ENCODE results near the gene GJC1.
"Not testable (repeated sequence)": the region's sequence is repeated elsewhere in the genome, so short reads cannot be mapped to it uniquely, and the experiment has no call there.

Gene GJC1

GRCh38 chr17:44758414-44759085 lies 71.5 kb downstream of the GJC1 start, which contains the start of gene ADAM11:
Gene ADAM11, plus strand, starts transcription at chr17:44758988. Its CDS starts 212 bp downstream, at chr17:44759200.
- no peak for DNase-seq

- no peak for DNase-seq
Measured at GRCh38 chr17:44757918-44758413, 72.1 kb downstream of the GJC1 start.

DNA sequence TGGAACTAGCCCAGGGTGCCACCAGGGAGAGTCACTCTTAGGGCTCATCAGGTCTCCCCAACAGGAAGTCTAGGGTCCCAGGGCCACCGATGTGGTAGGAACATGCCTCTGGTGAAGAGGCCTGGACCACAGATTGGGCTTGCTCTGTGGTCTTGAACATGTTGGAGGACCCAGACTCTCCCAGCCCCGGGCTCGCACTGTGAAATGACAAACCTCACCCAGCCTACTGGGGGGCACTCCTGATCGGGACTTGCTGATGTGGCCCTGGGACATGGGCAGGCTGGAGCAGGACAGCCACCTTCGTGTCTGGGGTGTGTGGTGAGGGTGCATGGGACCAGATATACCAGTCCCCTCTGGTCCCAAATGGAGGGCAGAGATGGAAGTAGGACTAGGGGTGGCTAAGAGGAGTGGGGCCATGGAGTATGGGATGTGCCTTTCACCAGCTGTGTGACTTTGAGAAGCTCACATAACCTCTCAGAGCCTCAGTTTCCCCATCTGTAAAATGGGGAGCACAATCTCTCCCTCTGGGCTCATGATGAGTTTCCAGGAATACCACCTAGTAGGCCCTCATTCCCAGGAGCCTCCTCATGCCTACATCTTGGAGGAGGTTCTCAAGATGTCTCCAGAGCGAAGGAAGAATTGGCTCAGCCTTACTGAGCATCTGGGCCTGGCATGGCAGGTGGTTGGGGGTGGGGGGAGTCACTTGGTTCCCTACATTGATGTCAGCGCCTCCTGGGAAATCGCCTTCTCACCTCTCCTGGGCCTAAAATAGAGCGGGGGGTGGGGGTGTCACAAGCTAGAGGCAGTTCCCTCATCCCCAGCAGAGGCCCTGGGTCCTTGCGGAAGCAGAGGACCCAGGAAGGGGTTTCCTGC lies 72.8 kb downstream of the GJC1 start:
- no peak for DNase-seq

GRCh38 chr17:44755180-44755579 lies 74.9 kb downstream of the GJC1 start:
- not testable (repeated sequence) for DNase-seq

DNA sequence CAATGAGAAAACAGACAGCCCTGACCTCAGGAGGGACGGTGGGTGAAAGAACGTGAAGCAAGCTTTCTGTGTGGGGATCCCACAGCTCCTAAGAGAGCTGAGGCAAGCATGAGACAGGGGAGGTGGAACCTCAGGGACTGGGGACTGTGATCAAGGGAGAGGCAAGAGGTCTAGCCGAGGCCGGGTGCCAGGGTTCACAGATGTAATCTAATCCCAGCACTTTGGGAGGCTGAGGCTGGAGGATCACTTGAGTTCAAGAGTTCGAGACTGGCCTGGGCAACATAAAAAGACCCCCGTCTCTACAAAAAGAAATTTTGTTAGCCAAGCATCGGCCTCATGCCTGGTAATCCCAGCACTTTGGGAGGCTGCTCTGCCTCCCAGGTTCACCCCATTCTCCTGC lies 75.8 kb downstream of the GJC1 start:
- no peak for DNase-seq

DNA sequence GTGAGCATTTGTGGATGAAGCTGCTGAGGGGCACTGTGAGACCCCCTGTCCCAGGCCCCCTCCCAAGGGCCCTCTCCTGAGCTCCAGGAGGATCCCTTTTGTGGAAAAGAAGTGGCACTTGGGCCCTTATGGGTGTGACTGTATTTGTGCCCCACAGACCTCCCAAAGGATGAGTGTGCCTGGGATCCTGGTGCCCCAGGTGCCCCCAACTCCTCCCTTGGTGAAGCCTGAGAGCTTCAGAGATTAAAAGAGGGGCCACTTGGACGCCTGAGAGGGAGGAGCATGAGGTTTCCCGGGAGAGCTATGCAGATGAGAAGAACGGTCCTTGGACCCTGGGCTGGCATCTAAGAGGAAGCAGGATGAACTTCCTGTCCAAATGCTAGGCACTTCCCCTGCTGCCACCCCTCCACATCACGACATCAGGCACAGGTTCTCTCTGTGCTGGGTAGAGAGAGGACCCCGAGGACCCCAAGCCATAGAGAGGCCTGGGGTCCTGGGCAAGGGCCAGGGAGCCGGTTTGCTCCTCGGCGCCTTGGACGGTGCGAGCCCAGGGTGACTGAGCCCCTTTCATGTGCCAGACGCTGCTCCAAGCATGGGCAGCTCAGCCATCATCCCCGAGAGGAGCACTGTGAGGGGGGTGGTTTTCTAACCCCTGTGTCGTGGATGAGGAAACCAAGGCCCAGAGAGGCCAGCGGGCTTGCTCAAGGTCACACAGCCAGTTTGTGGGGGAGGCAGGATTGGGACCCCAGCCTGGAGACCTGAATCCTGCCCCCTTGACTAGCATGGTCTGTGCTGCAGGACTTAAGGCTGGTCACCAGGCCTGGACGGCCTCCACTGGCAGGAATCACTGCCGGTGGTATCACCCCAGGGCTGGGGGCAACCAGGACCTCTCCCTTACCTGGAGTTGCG lies 76.9 kb downstream of the GJC1 start:
- DNase-seq, result no peak

GRCh38 chr17:44751806-44752205 lies 78.3 kb downstream of the GJC1 start:
- no peak for DNase-seq

DNA sequence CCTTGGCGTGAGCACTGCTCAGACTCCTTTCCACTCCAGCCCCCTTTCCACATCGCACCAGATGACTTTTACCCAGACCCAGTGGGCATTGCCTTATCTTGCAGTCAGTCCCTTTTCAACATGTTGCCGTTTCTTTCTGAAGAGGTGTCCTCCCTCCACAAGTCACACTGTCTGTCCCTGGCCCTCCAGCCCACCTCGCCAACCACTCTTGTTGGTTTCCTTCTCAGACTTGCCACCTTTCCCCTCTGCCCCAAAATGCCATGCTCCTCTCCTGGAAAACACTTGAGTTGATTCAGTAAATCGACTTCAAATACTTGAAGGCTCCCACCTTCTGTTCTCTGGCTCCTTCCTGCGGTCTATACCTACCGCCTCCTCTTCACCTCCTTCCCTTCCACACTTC lies 78.8 kb downstream of the GJC1 start:
- no peak for DNase-seq

GRCh38 chr17:44749980-44750318 lies 80.1 kb downstream of the GJC1 start:
- no peak for DNase-seq

DNA sequence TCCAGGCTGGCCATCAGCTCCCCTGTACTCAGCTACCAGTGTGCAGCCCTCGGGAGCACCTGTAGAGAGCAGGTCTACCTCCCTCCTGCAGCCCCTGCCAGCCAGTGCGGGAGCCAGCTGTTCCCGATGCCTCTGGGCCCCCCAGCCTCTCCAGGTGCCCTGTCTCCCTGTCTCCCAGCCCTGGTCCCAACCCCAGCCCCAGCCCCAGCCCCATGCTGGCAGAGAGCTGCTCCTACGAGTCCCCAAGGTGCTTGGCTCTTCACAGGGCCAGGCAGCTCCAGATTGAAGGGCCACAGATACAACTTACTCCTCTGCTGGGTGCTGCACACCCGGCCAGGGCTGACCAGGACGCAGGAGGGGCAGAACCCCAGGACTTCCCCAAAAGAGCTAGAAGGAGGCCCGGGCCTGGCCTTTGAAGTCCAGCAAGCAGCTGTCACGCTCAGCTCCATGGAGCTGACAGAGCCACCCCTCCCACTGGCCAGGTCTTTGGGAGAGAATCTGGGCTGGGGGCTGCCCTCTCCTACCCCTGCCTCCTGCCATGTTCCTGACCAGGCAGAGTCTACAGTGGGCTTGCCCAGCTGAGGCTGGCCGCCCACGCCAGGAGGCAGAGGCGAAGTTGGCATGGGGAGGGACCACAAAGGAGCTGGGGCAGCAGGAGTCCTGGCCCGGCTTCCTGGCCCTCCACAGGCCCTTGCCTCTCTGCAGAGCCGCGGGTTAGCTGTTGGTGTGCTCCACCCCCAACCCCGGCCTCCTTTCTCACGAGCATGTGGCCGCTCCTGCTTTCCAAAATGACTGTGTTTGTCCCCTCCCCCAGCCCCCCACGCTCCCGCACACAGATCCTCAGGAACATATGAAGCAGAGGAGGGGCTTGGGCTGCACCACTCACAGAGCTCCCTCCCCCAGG lies 80.8 kb downstream of the GJC1 start:
- no peak for DNase-seq
